Measurements from ENCODE around the gene CHODL.
A peak's percentile ranks its signal among the peaks of the same experiment; 100 is the strongest.

CHODL gene

GRCh38 chr21:18244671-18245463 lies at the start of gene CHODL:
CHODL (plus strand) TSS chr21:18244833; CDS start chr21:18245224, 391 bp downstream.
- no peak for DNase-seq (ENCODE audit: low read depth)

- DNase-seq (ENCODE audit: low read depth) = no peak
Measured at GRCh38 chr21:18204931-18205330, 39.7 kb upstream of the CHODL start.

- no peak for DNase-seq (ENCODE audit: low read depth)
Measured at GRCh38 chr21:18218331-18218730, 26.3 kb upstream of the CHODL start.

DNA sequence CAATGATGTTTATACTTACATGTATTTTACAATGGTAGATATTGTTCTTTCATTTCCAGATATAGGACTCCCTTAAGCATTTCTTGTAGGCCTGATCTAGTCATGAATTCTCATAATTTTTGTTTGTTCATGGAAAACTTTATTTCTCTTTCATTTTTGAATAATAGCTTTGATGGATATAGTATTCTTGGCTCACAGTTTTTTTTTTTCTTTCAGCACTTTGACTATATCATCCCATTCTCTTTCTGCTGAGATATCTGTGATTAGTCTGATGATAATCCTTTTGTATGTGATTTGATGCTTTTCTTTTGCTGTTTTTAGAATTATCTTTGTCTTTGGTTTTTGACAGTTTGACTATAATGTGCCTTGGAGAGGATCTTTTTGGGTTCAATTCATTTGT lies 24.1 kb upstream of the CHODL start:
- no peak for DNase-seq (ENCODE audit: low read depth)

GRCh38 chr21:18222346-18222745 lies 22.3 kb upstream of the CHODL start:
- no peak for DNase-seq (ENCODE audit: low read depth)

GRCh38 chr21:18228060-18228739 lies 16.4 kb upstream of the CHODL start:
- DNase-seq (ENCODE audit: low read depth) = no peak

DNA sequence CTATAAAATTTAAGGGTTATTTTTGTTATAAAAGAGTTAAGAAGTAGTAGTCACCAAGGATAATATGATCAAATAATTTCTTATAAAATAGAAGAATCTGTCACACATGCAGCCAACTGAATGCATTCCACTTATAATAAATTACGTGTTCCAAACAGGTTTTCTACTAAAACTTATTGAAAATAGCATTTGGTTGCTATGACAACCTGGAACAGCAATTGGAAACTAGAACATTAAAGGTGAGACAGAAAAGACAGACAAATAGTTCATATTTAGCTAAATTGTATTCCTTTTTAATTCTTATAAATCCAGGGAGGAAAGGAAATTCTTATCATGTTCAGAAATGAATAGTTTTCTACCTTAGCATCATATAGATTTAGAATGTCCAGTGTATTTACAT lies 9.1 kb upstream of the CHODL start:
- no peak for DNase-seq (ENCODE audit: low read depth)

- DNase-seq (ENCODE audit: low read depth) = no peak
Measured at GRCh38 chr21:18245464-18245967, 883 bp downstream of the CHODL start.

GRCh38 chr21:18248171-18248570 lies 3.5 kb downstream of the CHODL start:
- DNase-seq (ENCODE audit: low read depth) = no peak

- DNase-seq (ENCODE audit: low read depth) = no peak
Measured at GRCh38 chr21:18249672-18250071, 5.0 kb downstream of the CHODL start.

GRCh38 chr21:18251065-18251464 lies 6.4 kb downstream of the CHODL start:
- DNase-seq (ENCODE audit: low read depth) = no peak

GRCh38 chr21:18252256-18252655 lies 7.6 kb downstream of the CHODL start:
- no peak for DNase-seq (ENCODE audit: low read depth)

DNA sequence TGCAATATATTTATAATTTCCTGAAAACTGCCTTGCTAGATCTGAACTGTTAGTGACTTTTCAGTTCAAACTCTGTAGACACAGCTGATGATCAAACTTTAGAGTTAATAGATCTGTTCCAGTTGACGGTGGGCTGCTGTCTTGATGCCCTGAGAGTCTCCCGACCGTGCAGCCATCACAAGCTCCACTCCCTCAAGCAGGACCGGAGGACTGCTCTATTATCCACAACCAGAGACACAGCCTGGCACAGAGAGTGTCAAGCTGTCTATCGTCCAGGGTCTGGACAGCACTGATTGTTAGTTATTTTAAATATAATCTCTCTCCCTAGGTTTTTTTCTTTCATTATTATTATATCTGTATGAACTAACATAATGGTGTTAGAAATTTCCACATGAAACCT lies 8.0 kb downstream of the CHODL start:
- no peak for DNase-seq (ENCODE audit: low read depth)

DNA sequence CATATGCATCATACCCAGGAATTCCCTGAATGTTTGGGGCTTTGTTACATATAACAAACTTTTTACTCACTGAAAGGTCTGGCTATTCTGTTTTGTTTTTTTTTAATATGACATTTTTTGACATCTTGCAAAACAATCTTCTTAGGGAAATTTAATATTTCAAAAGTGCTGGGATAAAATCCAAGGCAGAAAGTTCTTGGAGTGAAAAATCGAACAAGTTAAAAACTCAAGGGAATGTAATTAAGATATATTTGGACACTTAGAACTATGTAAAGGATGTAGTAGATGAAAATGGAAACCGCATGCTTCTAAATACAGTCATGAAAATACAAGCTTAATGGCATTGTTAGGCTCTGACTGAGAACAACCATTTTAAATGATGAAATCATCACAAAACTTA lies 8.6 kb downstream of the CHODL start:
- DNase-seq (ENCODE audit: low read depth) = peak; percentile 18

DNA sequence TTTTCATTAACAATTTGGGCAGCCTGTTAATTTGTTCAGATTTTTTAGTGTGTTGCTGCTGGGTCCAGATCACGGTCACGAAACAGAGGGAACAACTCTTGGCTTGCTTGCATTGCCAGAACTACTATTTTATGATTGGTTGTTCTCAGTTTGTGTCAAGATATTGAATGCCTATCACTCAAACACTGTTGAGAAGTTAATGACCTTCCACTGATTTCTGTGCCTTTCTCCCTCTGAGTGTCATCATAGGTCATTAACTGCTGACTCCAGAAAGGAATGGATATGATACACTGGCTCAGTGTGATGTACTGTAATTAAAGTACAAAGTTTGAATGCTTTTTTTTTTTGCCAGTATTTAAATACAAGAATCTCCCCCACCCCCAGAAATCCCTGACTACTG lies 9.2 kb downstream of the CHODL start:
- DNase-seq (ENCODE audit: low read depth) = no peak

DNA sequence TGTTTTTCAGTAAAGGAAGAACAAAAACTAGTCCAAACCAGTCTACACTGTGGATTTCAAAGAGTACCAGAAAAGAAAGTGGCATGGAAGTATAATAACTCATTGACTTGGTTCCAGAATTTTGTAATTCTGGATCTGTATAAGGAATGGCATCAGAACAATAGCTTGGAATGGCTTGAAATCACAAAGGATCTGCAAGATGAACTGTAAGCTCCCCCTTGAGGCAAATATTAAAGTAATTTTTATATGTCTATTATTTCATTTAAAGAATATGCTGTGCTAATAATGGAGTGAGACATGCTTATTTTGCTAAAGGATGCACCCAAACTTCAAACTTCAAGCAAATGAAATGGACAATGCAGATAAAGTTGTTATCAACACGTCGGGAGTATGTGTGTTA lies 21.3 kb downstream of the CHODL start:
- DNase-seq (ENCODE audit: low read depth) = no peak

- DNase-seq (ENCODE audit: low read depth) = no peak
Measured at GRCh38 chr21:18267496-18267895, 22.9 kb downstream of the CHODL start.

DNA sequence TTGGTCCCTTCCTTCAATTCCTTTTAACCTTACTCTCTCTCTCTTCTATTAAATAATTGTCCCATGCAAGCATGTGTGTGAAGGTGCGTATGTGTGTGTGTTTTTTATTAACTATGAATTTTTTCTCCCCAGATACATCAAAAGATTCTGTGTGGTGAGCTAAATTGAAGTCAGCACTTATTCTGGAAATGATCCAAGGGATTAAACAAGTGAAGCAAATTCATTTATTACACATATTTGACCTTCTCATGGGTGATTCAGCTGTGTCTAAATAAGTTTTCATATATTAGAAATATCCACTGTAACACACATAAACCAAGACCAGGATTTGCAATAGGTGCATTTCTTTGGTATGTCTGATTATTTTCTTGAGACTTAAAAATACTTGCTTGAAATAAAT lies 24.3 kb downstream of the CHODL start:
- DNase-seq (ENCODE audit: low read depth) = no peak

GRCh38 chr21:18269856-18270255 lies 25.2 kb downstream of the CHODL start:
- no peak for DNase-seq (ENCODE audit: low read depth)

DNA sequence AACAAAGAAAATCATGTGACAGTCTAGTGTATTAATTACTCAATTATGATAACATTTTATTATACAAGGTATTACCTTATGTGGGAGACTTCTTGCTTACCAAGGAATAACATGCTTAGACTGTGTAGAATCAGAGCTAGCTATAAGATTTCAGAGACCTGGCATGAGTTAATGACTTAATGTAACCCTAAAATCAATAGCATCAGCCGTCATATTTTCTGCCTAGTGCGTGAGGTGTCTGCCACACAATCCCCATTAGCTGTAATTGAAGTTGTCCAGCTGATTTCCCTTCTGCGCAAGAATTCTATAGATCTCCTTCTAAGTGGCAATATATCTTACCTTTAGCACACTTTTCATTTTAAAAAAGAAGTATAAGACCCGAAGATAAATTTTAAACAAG lies 28.8 kb downstream of the CHODL start:
- no peak for DNase-seq (ENCODE audit: low read depth)

DNA sequence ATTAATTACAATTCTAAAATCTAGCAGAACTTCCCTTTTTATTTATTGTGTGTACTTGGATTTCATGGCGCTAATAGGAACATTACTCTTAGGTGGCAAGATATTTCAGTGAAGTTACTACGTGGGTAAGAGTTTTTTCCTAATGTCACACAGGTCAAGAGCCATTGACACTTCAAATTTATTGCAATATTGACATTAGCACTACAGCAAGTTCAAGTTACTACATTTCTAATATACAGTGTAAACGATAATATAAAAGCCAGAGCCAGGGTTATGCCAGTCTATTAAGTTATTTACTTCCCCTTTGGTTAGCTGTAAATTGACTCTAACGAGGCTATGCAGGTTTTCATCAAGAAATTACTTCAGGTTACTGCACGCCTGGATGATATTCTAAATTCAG lies 29.7 kb downstream of the CHODL start:
- DNase-seq (ENCODE audit: low read depth) = no peak

DNA sequence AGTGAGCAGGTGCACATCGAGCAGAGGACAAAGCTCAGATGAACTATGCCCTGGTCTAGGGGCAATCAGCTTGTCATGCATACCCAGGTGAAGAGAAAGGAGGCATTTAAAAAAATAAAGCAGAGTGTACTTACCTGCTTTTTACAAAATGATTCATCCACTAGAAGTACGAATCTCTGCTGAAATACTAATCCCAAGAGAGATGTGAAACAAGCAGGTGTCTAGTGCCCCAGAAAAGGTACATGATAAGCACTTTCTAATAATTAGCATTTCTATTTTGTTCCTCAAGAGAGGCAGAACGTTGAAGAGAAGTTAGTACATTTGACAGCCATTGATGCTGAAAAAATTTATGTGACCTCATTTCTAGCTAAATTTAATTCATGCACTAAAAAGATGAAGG lies 31.1 kb downstream of the CHODL start:
- DNase-seq (ENCODE audit: low read depth) = no peak

- DNase-seq (ENCODE audit: low read depth) = no peak
Measured at GRCh38 chr21:18285379-18285778, 40.7 kb downstream of the CHODL start.

- no peak for DNase-seq (ENCODE audit: low read depth)
Measured at GRCh38 chr21:18289876-18290275, 45.2 kb downstream of the CHODL start.

Data from HS-5 (cell line).